Activated CD4-positive, alpha-beta memory T cell treated with anti-CD3 and anti-CD28 coated beads, Interleukin-2, amount 10 ng/mL, durations not matched to agents 7 days and 5 days (primary cell): ENCODE measurements around the gene AMDHD2. TPM values are rescaled to one million over a fixed set of nuclear protein-coding genes. Genes with fewer than 3 reads are reported as not detected.

Source experiments
- CTCF ChIA-PET: fragments of 350-600 bp; sonication (Branson Sonifier 250); formaldehyde crosslinking; loops from one replicate; lab custom pipeline; 2021; ENCODE audit warnings: antibody characterized with exemption, inconsistent platforms; lab: Charles Lee
- POLR2A ChIA-PET: fragments of 350-600 bp; sonication (Branson Sonifier 250); formaldehyde crosslinking; loops from one replicate; lab custom pipeline; 2021; ENCODE audit warnings: antibody characterized with exemption; lab: Charles Lee
- DNase-seq: peaks from one replicate; pipeline ENCODE4 v3.0.0-alpha.2; 2020
- H3K27ac Mint-ChIP-seq: one replicate; pipeline ENCODE4 v1.8.0; 2021; ENCODE audit warnings: mild to moderate bottlenecking, mixed read lengths
- H3K27me3 Mint-ChIP-seq: one replicate; pipeline ENCODE4 v1.8.0; 2021; ENCODE audit warnings: mixed read lengths
- H3K36me3 Mint-ChIP-seq: one replicate; pipeline ENCODE4 v1.8.0; 2021; ENCODE audit warnings: low read depth, mixed read lengths
- H3K4me1 Mint-ChIP-seq: one replicate; pipeline ENCODE4 v1.8.0; 2021; ENCODE audit warnings: mixed read lengths
- H3K4me3 Mint-ChIP-seq: one replicate; pipeline ENCODE4 v1.8.0; 2021; ENCODE audit warnings: mild to moderate bottlenecking, mixed read lengths
- H3K9me3 Mint-ChIP-seq: one replicate; pipeline ENCODE4 v1.8.0; 2021; ENCODE audit warnings: mixed read lengths
- total RNA-seq, 2 experiments: library from RNA; stranded (reverse); gene quantifications; one replicate each; pipeline ENCODE4 v1.2.3, GENCODE V29; 2021

The AMDHD2 gene
- total RNA-seq, 2 experiments from 2014 or later, result 51.6 to 55.5 TPM

- ChIA-PET CTCF (no interaction called here), POLR2A (interaction anchor here (1.0 kb wide), 1 partner anchor 24 kb away, joined by 3 read pairs; the partner anchor contains the start of gene CEMP1)
- peaks cover 2% of the 10 kb centered on the region for H3K4me1 Mint-ChIP-seq
- H3K27ac Mint-ChIP-seq, result no peak overlapping the region
- H3K4me3 Mint-ChIP-seq, result no peak overlapping the region
- DNase-seq, result no peak
- H3K9me3 Mint-ChIP-seq, result no peaks in the 10 kb centered on the region
- H3K36me3 Mint-ChIP-seq, result no peaks in the 10 kb centered on the region
- no peaks in the 10 kb centered on the region for H3K27me3 Mint-ChIP-seq
These were observed 13.0 kb upstream of the AMDHD2 start for GRCh38 chr16:2507052-2507659.

GRCh38 chr16:2507665-2508064 lies 12.5 kb upstream of the AMDHD2 start:
- H3K27ac Mint-ChIP-seq, result no peak overlapping the region
- no peaks in the 10 kb centered on the region for H3K27me3 Mint-ChIP-seq
- no peaks in the 10 kb centered on the region for H3K9me3 Mint-ChIP-seq
- H3K4me3 Mint-ChIP-seq, result no peak overlapping the region
- ChIA-PET POLR2A (interaction anchor here (1.0 kb wide), 1 partner anchor 23 kb away, joined by 3 read pairs; the partner anchor contains the start of gene CEMP1), CTCF (no interaction called here)
- H3K36me3 Mint-ChIP-seq, result no peaks in the 10 kb centered on the region
- peaks cover 6% of the 10 kb centered on the region for H3K4me1 Mint-ChIP-seq
- DNase-seq, result no peak

- H3K27me3 Mint-ChIP-seq, result no peaks in the 10 kb centered on the region
- H3K27ac Mint-ChIP-seq, result no peak overlapping the region
- DNase-seq, result no peak
- no peaks in the 10 kb centered on the region for H3K9me3 Mint-ChIP-seq
- POLR2A ChIA-PET, result no interaction called here
- CTCF ChIA-PET, result interaction anchor here (0.6 to 1.2 kb wide), 2 partner anchors 7 to 62 kb away, joined by 3 to 7 read pairs; no protein-coding TSS in a partner anchor
- no peaks in the 10 kb centered on the region for H3K36me3 Mint-ChIP-seq
- H3K4me3 Mint-ChIP-seq, result no peak overlapping the region
- peaks cover 14% of the 10 kb centered on the region for H3K4me1 Mint-ChIP-seq
These were observed 11.3 kb upstream of the AMDHD2 start for GRCh38 chr16:2508722-2509400.

GRCh38 chr16:2511128-2511800 lies 8.9 kb upstream of the AMDHD2 start:
- POLR2A ChIA-PET, result no interaction called here
- no peak overlapping the region for H3K4me3 Mint-ChIP-seq
- no peak for DNase-seq
- H3K27me3 Mint-ChIP-seq, result no peaks in the 10 kb centered on the region
- no peaks in the 10 kb centered on the region for H3K9me3 Mint-ChIP-seq
- peaks cover 5% of the 10 kb centered on the region for H3K36me3 Mint-ChIP-seq
- H3K4me1 Mint-ChIP-seq, result peaks cover 32% of the 10 kb centered on the region
- CTCF ChIA-PET, result interaction anchor here (0.5 kb wide), 1 partner anchor 22 kb away, joined by 3 read pairs; no protein-coding TSS in a partner anchor
- H3K27ac Mint-ChIP-seq, result no peak overlapping the region

GRCh38 chr16:2511996-2512734 lies 8.0 kb upstream of the AMDHD2 start:
- CTCF ChIA-PET, result interaction anchor here (0.5 to 1.6 kb wide), 2 partner anchors 23 to 37 kb away, joined by 3 read pairs; partner anchors contain the start of gene TBC1D24
- POLR2A ChIA-PET, result interaction anchor here (2.3 kb wide), 1 partner anchor 261 kb away, joined by 7 read pairs; the partner anchor contains the start of gene ECI1
- peak overlapping the region; percentile 89 for H3K4me3 Mint-ChIP-seq
- H3K4me1 Mint-ChIP-seq, result peaks cover 41% of the 10 kb centered on the region
- H3K9me3 Mint-ChIP-seq, result no peaks in the 10 kb centered on the region
- peaks cover 7% of the 10 kb centered on the region for H3K36me3 Mint-ChIP-seq
- no peak for DNase-seq
- H3K27me3 Mint-ChIP-seq, result no peaks in the 10 kb centered on the region
- H3K27ac Mint-ChIP-seq, result no peak overlapping the region

- Mint-ChIP-seq H3K27ac (peak overlapping the region; percentile 83), H3K9me3 (no peaks in the 10 kb centered on the region), H3K27me3 (no peaks in the 10 kb centered on the region), H3K36me3 (peaks cover 7% of the 10 kb centered on the region), H3K4me1 (peaks cover 46% of the 10 kb centered on the region), H3K4me3 (peak overlapping the region; percentile 89)
- no peak for DNase-seq
- ChIA-PET POLR2A (interaction anchor here (0.6 to 3.5 kb wide), 7 partner anchors 12 to 313 kb away, joined by 3 to 46 read pairs (median 4); partner anchors contain the start of genes CEMP1, ECI1 and PDPK1), CTCF (interaction anchor here (1.0 to 1.6 kb wide), 2 partner anchors 25 to 38 kb away, joined by 3 to 4 read pairs; partner anchors contain the start of gene TBC1D24)
These were observed 7.3 kb upstream of the AMDHD2 start for GRCh38 chr16:2512735-2513404.

- Mint-ChIP-seq H3K4me3 (peak within 1 kb of the TSS; percentile 89), H3K27ac (peak within 1 kb of the TSS; percentile 91), H3K27me3 (no peaks in the 10 kb centered on the region), H3K4me1 (peaks cover 50% of the 10 kb centered on the region), H3K9me3 (no peaks in the 10 kb centered on the region), H3K36me3 (peaks cover 7% of the 10 kb centered on the region)
- ChIA-PET POLR2A (interaction anchor here (0.6 to 3.5 kb wide), 17 partner anchors 11 to 314 kb away, joined by 3 to 46 read pairs (median 4); partner anchors contain the start of genes ABCA3, CCNF, CEMP1 and E4F1), CTCF (interaction anchor here (1.0 to 1.6 kb wide), 2 partner anchors 26 to 38 kb away, joined by 3 to 4 read pairs; partner anchors contain the start of gene TBC1D24)
- peak; percentile 92 for DNase-seq
These were observed 6.5 kb upstream of the AMDHD2 start, which contains the start of gene ATP6V0C for GRCh38 chr16:2513405-2514332. Gene ATP6V0C (plus strand): TSS chr16:2513952. CDS start chr16:2514104, 152 bp downstream.

GRCh38 chr16:2514333-2515179 lies 5.6 kb upstream of the AMDHD2 start:
- H3K4me1 Mint-ChIP-seq, result peaks cover 56% of the 10 kb centered on the region
- H3K36me3 Mint-ChIP-seq, result peaks cover 11% of the 10 kb centered on the region
- ChIA-PET CTCF (interaction anchor here (0.6 kb wide), 1 partner anchor 13 kb away, joined by 3 read pairs; no protein-coding TSS in a partner anchor), POLR2A (interaction anchor here (0.6 to 3.5 kb wide), 16 partner anchors 10 to 299 kb away, joined by 3 to 46 read pairs (median 4); partner anchors contain the start of genes ABCA3, CCNF, CEMP1 and E4F1)
- H3K27me3 Mint-ChIP-seq, result no peaks in the 10 kb centered on the region
- no peaks in the 10 kb centered on the region for H3K9me3 Mint-ChIP-seq
- peak overlapping the region; percentile 91 for H3K27ac Mint-ChIP-seq
- peak overlapping the region; percentile 87 for H3K4me3 Mint-ChIP-seq
- peak; percentile 47 for DNase-seq

GRCh38 chr16:2515180-2515851 lies 4.9 kb upstream of the AMDHD2 start:
- H3K27me3 Mint-ChIP-seq, result no peaks in the 10 kb centered on the region
- DNase-seq, result no peak
- H3K36me3 Mint-ChIP-seq, result peaks cover 16% of the 10 kb centered on the region

More at GRCh38 chr16:2515180-2515851, 4.9 kb upstream of the AMDHD2 start:
- H3K4me3 Mint-ChIP-seq, result peak overlapping the region; percentile 87
- no peaks in the 10 kb centered on the region for H3K9me3 Mint-ChIP-seq
- peak overlapping the region; percentile 90 for H3K27ac Mint-ChIP-seq
- ChIA-PET POLR2A (interaction anchor here (0.7 to 3.5 kb wide), 10 partner anchors 9 to 360 kb away, joined by 3 to 46 read pairs (median 4); partner anchors contain the start of genes ABCA3, CCNF, CEMP1 and E4F1), CTCF (interaction anchor here (0.6 to 1.1 kb wide), 2 partner anchors 14 to 27 kb away, joined by 3 to 4 read pairs; no protein-coding TSS in a partner anchor)
- peaks cover 61% of the 10 kb centered on the region for H3K4me1 Mint-ChIP-seq
